GM06990 (cell line): ENCODE data around the gene ASCL2.

Experiments used
- DNase-seq: peaks from one replicate; pipeline ENCODE4 v3.0.0-alpha.2; 2011; ENCODE audit not compliant: insufficient read length; ENCODE audit errors: extremely low read depth
- H3K27me3 ChIP-seq: replicated peaks from 2 replicates; pipeline ENCODE4 v1.6.0; 2011; ENCODE audit warnings: low read length; ENCODE audit not compliant: control insufficient read depth, insufficient read depth
- H3K36me3 ChIP-seq: 2 replicates; pipeline ENCODE4 v1.5.1; 2011; ENCODE audit warnings: low read length; ENCODE audit not compliant: control insufficient read depth, insufficient read depth
- H3K4me3 ChIP-seq: replicated peaks from 2 replicates; pipeline ENCODE4 v1.5.1; 2011; ENCODE audit warnings: low read depth, mild to moderate bottlenecking, control low read depth, low read length
- CTCF ChIP-seq: IDR thresholded peaks from 2 replicates; pipeline ENCODE4 v1.5.1; 2011; ENCODE audit warnings: low read length, control low read depth, mild to moderate bottlenecking, inconsistent platforms; ENCODE audit not compliant: insufficient read depth, poor library complexity, severe bottlenecking

Gene ASCL2

GRCh38 chr11:2305788-2306451, 35.5 kb upstream of the ASCL2 start:
- DNase-seq, result no peak
- no peak overlapping the region for H3K4me3 ChIP-seq
- no peaks in the 10 kb centered on the region for H3K36me3 ChIP-seq
- no peaks in the 10 kb centered on the region; the same call in 1 of the 2 replicates for H3K27me3 ChIP-seq
- TF ChIP-seq CTCF, result no peak

DNA sequence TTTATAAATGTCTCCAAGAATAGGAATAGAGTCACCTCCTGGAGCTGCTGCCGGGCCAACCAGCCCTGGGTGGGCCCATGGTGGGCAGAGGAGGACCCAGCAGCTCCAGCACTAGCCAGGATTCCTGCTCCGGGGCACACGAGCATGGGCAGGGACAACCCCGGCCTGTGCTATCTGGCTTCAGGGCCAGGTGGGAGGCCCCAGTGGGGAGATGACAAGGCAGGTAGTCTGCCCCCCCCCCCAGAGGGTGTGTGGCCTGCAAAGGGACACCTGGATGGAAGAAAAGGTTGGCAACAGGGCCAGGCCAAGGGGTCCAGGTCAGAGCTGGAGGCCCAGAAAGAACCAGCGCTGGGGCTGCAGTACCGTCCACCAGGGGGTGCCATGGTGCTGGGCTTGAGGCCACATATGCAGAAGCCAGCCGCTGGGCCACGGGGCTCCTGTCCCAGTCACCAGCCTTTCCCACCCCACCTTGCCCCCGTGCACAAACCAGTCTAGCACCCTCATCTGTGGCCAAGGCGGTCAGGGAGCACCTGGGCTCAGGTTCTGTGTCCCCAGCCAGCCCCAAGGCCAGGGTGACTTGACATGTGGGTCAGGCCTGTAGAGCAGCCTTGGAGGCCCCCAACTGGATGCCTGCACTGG, 34.9 kb upstream of the ASCL2 start:
- Histone ChIP-seq H3K27me3 (no peaks in the 10 kb centered on the region; the same call in 1 of the 2 replicates), H3K36me3 (no peaks in the 10 kb centered on the region), H3K4me3 (no peak overlapping the region)
- DNase-seq, result peak; percentile 57
- peak; percentile 93 for TF ChIP-seq CTCF

GRCh38 chr11:2304506-2305139, 34.2 kb upstream of the ASCL2 start:
- Histone ChIP-seq H3K4me3 (no peak overlapping the region), H3K27me3 (no peaks in the 10 kb centered on the region; the same call in 1 of the 2 replicates), H3K36me3 (no peaks in the 10 kb centered on the region)
- no peak for DNase-seq
- TF ChIP-seq CTCF, result no peak

GRCh38 chr11:2303627-2304505, 33.5 kb upstream of the ASCL2 start:
- no peak for TF ChIP-seq CTCF
- no peaks in the 10 kb centered on the region for H3K36me3 ChIP-seq
- no peak for DNase-seq
- H3K4me3 ChIP-seq, result no peak overlapping the region
- no peaks in the 10 kb centered on the region; the same call in 1 of the 2 replicates for H3K27me3 ChIP-seq

GRCh38 chr11:2302896-2303626, 32.7 kb upstream of the ASCL2 start:
- TF ChIP-seq CTCF, result no peak
- DNase-seq, result no peak
- H3K36me3 ChIP-seq, result no peaks in the 10 kb centered on the region
- H3K27me3 ChIP-seq, result no peaks in the 10 kb centered on the region; the same call in 1 of the 2 replicates
- no peak overlapping the region for H3K4me3 ChIP-seq
